NCI-H526 (cell line): ENCODE data around the gene SETD4.

ENCODE experiments used
- DNase-seq, 2 experiments: peaks; one replicate each; lab custom pipeline; 2025; lab: John Stamatoyannopoulos, UW

The SETD4 gene

GRCh38 chr21:36045993-36046392 lies 14.3 kb downstream of the SETD4 start:
- DNase-seq = no peak

GRCh38 chr21:36044056-36044455 lies 16.3 kb downstream of the SETD4 start:
- no peak for DNase-seq

- DNase-seq = no peak
These were observed 18.4 kb downstream of the SETD4 start for GRCh38 chr21:36041910-36042309.

DNA sequence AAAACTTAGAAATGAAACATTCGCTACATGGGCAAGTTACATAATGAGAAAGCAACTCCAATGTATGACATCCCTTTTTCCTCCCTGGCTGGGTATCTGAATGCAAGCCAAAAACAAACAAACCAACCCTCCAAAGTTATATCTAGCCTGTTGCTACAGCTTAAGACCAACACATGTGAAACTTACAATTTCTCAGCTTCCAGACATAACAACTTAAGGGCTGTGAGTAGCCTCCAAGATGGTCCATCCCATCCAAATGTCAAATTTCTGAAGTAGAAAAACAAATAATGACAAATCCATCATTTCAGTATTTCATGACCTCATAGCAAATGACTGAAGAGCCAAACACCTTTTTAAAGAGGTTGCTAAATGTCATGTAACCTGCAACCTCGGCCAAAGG lies 19.9 kb downstream of the SETD4 start:
- no peak for DNase-seq

GRCh38 chr21:36039861-36040260 lies 20.5 kb downstream of the SETD4 start:
- DNase-seq = no peak

- DNase-seq = no peak
These were observed 21.4 kb downstream of the SETD4 start for GRCh38 chr21:36038701-36039497.

DNA sequence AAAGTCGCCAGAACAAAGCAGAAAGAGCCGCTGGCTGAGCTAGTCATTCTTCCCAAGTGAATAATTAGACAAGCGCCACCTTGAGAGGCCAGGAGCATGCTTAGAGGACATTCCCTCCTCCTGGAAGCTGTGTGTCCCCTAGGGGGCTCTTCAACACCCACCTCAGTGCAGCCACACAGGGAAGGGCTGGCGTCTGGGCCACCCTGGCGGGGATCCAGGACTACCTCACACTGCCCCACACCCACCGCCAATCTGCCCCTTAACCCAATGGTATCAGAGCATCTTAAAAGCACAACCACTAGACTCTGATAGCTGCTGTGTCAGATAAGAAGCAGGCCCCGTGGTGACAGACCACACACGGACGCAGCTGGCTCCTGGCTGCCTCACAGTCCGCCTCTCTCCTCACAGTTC lies 24.9 kb downstream of the SETD4 start:
- no peak for DNase-seq

GRCh38 chr21:36034211-36034913 lies 26.0 kb downstream of the SETD4 start:
- DNase-seq = no peak

- no peak for DNase-seq
These were observed 27.5 kb downstream of the SETD4 start for GRCh38 chr21:36032647-36033406.

GRCh38 chr21:36030581-36031189 lies 29.6 kb downstream of the SETD4 start:
- DNase-seq = peak in 1 of 2 experiments; percentile 3

- DNase-seq = no peak
These were observed 31.0 kb downstream of the SETD4 start for GRCh38 chr21:36029309-36029708.

- peak; percentile 46 to 82 for DNase-seq
These were observed 31.9 kb downstream of the SETD4 start for GRCh38 chr21:36028127-36029069.

- no peak for DNase-seq
These were observed 33.0 kb downstream of the SETD4 start for GRCh38 chr21:36027347-36027746.

DNA sequence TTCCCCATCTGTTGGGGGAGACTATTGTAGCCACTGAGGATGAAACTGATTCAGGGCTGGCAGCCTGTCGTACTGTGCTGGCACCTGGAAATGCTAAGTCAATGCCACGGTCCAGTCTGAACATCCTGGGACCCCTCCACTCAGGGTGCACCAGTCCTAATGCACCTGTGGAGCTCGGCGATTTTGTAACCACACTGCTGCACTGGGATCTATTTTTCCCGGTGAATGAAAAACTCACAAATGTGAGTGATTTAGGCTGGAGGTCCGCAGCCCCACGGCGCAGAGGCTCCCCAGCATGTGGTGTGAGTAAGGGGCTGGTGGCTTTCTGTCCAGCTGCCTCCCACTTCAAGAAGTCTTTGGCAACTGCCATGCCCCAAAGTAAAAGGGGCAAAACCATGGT lies 35.5 kb downstream of the SETD4 start:
- no peak for DNase-seq

- DNase-seq = no peak
These were observed 37.2 kb downstream of the SETD4 start for GRCh38 chr21:36023092-36023480.

GRCh38 chr21:36022427-36023091 lies 37.8 kb downstream of the SETD4 start:
- no peak for DNase-seq

GRCh38 chr21:36021251-36021837 lies 39.0 kb downstream of the SETD4 start:
- no peak for DNase-seq

DNA sequence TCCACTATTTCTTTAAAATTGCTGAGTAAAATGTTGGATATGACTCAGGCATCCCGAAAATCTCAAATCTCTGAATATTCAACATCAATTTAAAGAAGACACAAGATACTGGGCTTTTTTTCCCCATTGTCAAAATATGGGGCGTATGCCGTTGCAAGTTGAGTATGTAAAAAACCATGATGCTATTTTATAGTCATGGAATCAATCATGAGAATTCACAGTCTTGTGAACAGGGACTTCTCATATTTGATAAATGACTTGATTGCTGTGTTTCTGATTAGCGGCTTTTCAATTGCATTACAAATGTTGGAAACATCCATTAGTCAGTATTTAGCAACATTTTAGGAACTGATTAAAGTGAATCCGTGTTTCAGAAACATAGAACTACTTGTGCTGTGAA lies 45.3 kb downstream of the SETD4 start:
- no peak for DNase-seq

- DNase-seq = no peak
These were observed 49.5 kb downstream of the SETD4 start for GRCh38 chr21:36010801-36011200.

GRCh38 chr21:36008505-36008904 lies 51.8 kb downstream of the SETD4 start:
- DNase-seq = no peak
